ENCODE measurements around the gene WRAP73. TPM values are rescaled to one million over a fixed set of nuclear protein-coding genes. Genes with fewer than 3 reads are reported as not detected.

WRAP73 gene
- total and polyA plus RNA-seq, 2 experiments from 2014 or later, result 22.6 to 43.3 TPM

- Histone ChIP-seq H3K9me2 (ENCODE audit: insufficient read depth) (no peaks in the 10 kb centered on the region), H3K4me2 (no peak overlapping the region), H3K79me2 (replicated peaks; ENCODE audit: insufficient read depth) (0 out of 2 replicates have a peak, but pooled peaks cover 9% of the 10 kb centered on the region), H3K36me3 (ENCODE audit: insufficient read depth) (no peaks in the 10 kb centered on the region), H3K4me3 (no peak overlapping the region), H3K4me1 (ENCODE audit: insufficient read depth) (peaks cover 4% of the 10 kb centered on the region; the same call in 1 of the 2 replicates), H2AFZ (no peak overlapping the region), H3K27ac (ENCODE audit: low read depth) (no peak overlapping the region), H3F3A (replicated peaks; ENCODE audit: low read depth) (no peaks in the 10 kb centered on the region), H3K27me3 (ENCODE audit: insufficient read depth) (no peaks in the 10 kb centered on the region), H4K20me1 (replicated peaks; ENCODE audit: insufficient read depth) (no peaks in the 10 kb centered on the region; the same call in 1 of the 2 replicates)
- peaks cover 4% of the 10 kb centered on the region; the same call in 2 of the 3 replicates for H3K4me1 Mint-ChIP-seq
- H3K27ac Mint-ChIP-seq, result no peak overlapping the region
- no peak overlapping the region for H3K4me3 Mint-ChIP-seq
- no peaks in the 10 kb centered on the region for H3K9me3 Mint-ChIP-seq
- H3K27me3 Mint-ChIP-seq (ENCODE audit: insufficient read depth, low read depth, poor library complexity), result peaks cover 2% of the 10 kb centered on the region
- DNase-seq (ENCODE audit: low spot score) (no peak), ATAC-seq (no peak)
- TF ChIP-seq ZNF462 (CRISPR knock-in tag; IDR thresholded peaks at IDR 0.05) (no peak), CREB1 (CRISPR knock-in tag; IDR thresholded peaks at IDR 0.05; ENCODE audit: low read depth) (no peak), ETS1 (IDR thresholded peaks at IDR 0.05) (no peak), JUNB (IDR thresholded peaks at IDR 0.05; ENCODE audit: unreplicated experiment) (no peak)
- H3K36me3 Mint-ChIP-seq (ENCODE audit: low read depth), result no peaks in the 10 kb centered on the region; the same call in 2 of the 3 replicates
Measured at GRCh38 chr1:3603571-3604467, 46.1 kb downstream of the WRAP73 start.

Data from GM23338 (cell line).